Natural killer cell treated with Interleukin-12 subunit alpha and Interleukin-12 subunit beta and Interleukin-15 and Interleukin-18, amount 100 ng/mL, for 72 hours (primary cell): Measurements from ENCODE around the gene SERPINB3. TPM values are rescaled to one million over a fixed set of nuclear protein-coding genes. Genes with fewer than 3 reads are reported as not detected.

ENCODE experiments used
- ATAC-seq, 2 donors: fragments of 150-1000 bp; cut with Tn5 transposase in 1 of 2; sonication (Bioruptor Pico), chemical (Tn5 transposase) in 1 of 2; 2 replicates each; pipeline ENCODE4 v1.10.0; 2021
- DNase-seq: peaks from one replicate; pipeline ENCODE4 v3.0.0; 2022; ENCODE audit warnings: low spot score
- H3K27ac Mint-ChIP-seq, 2 donors: 1 replicate in 1 of 2; 2 replicates in 1 of 2; pipeline ENCODE4 v1.8.0; 2022; ENCODE audit warnings: mixed read lengths in 2 of 2, mild to moderate bottlenecking in 1 of 2, moderate library complexity in 1 of 2
- H3K27me3 Mint-ChIP-seq, 2 donors: 1 replicate in 1 of 2; 2 replicates in 1 of 2; pipeline ENCODE4 v1.8.0; 2022; ENCODE audit warnings: mixed read lengths in 2 of 2
- H3K36me3 Mint-ChIP-seq: one replicate; pipeline ENCODE4 v1.8.0; 2022; ENCODE audit warnings: mixed read lengths
- H3K4me1 Mint-ChIP-seq, 2 donors: 1 replicate in 1 of 2; 2 replicates in 1 of 2; pipeline ENCODE4 v1.8.0; 2022; ENCODE audit warnings: low read depth in 2 of 2, mixed read lengths in 2 of 2, mild to moderate bottlenecking in 1 of 2
- H3K4me3 Mint-ChIP-seq: one replicate; pipeline ENCODE4 v1.8.0; 2022; ENCODE audit warnings: mixed read lengths
- H3K9me3 Mint-ChIP-seq: 2 replicates; pipeline ENCODE4 v1.8.0; 2022; ENCODE audit warnings: mixed read lengths
- total RNA-seq, 2 donors: library from RNA; stranded (reverse); gene quantifications; one replicate each; pipeline ENCODE4 v1.2.3, GENCODE V29; 2022

Gene SERPINB3
- total RNA-seq, 2 donors from 2014 or later = not detected

DNA sequence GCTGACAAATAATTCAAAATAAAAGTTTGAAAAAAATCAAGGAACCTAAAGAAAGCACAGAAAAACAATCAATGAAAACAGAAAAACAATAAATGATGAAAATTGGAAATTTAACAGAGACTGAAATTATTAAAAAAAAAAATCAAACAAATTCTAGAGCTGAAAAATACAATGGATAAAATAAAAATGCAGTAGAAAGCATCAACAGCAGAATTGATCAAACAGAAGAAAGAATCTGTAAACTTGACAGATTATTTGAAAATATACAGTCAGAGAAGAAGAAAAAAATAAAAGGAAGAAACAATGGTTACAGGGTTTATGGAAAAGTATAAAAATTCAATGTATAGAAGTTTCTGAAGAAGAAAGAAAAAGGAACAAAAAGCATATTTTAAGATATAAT, 33.9 kb downstream of the SERPINB3 start:
- no peak for DNase-seq
- no peak overlapping the region for H3K4me3 Mint-ChIP-seq
- H3K4me1 Mint-ChIP-seq = no peaks in the 10 kb centered on the region
- ATAC-seq = no peak
- peaks cover 21% of the 10 kb centered on the region for H3K36me3 Mint-ChIP-seq
- no peaks in the 10 kb centered on the region for H3K27me3 Mint-ChIP-seq
- no peak overlapping the region for H3K27ac Mint-ChIP-seq
- peaks cover 28% of the 10 kb centered on the region for H3K9me3 Mint-ChIP-seq

DNA sequence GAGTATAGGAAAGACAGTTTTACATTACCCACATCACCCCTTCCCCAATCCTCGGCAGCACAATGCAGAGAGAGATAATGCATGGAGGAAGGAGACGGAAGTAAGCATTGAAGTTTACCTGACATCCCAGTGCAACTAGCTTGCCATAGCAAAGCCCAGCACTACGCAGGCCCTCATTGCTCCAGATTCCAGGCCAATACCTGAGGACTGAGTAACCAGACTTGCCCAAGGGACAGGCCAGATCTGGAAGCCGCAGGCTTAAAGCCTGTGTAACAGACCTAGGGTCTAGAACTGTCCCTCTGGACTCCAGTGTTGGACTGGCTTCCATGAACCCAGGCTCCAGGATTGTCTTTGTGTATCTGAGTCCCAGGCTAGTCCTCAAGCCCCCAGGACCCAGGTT, 35.3 kb downstream of the SERPINB3 start:
- DNase-seq (no peak), ATAC-seq (no peak)
- Mint-ChIP-seq H3K4me3 (no peak overlapping the region), H3K9me3 (peaks cover 25% of the 10 kb centered on the region), H3K27me3 (no peaks in the 10 kb centered on the region), H3K27ac (no peak overlapping the region), H3K4me1 (no peaks in the 10 kb centered on the region), H3K36me3 (peaks cover 21% of the 10 kb centered on the region)

DNA sequence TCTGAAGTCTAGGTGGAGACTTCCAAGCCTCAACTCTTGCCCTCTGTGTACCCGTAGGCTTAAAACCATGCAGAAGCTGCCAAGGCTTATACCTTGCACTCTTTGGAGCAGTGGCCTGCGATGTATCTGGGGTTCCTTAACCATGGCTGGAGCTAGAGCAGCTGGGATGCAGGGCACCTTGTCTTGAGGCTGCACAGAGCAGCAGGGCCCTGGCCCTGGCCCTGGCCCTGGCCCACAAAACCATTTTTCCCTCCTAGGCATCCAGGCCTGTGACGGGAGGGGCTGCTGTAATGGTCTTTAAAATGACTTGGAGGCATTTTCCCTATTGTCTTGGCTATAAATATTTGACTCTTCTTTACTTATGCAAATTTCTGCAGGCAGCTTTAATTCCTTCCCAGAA, 36.8 kb downstream of the SERPINB3 start:
- DNase-seq = no peak
- Mint-ChIP-seq H3K27ac (no peak overlapping the region), H3K4me1 (no peaks in the 10 kb centered on the region), H3K9me3 (peaks cover 22% of the 10 kb centered on the region), H3K36me3 (peaks cover 21% of the 10 kb centered on the region), H3K27me3 (no peaks in the 10 kb centered on the region), H3K4me3 (no peak overlapping the region)
- no peak for ATAC-seq

DNA sequence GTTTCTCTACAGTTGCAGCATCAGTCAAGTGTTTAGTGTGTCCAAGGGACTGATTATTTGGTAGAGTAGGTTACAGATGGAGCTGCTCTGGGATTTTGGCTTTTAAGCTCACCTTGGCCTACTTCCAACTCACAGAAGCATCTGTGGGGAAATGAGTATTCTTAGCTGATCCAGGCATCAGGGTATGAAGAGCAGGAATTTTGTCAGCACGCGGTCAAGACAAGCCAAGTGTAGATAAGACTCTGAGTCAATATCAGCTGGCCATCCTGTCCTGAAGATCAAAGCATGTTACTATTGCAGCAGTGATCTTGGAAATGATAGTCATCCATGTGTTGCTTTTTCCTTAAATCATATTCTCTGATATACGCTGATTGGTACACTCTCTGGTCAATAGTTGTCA, 42.0 kb downstream of the SERPINB3 start:
- peaks cover 0 to 4% of the 10 kb centered on the region in 2 donors for H3K27me3 Mint-ChIP-seq
- no peak overlapping the region for H3K4me3 Mint-ChIP-seq
- H3K4me1 Mint-ChIP-seq = no peaks in the 10 kb centered on the region
- ATAC-seq (no peak), DNase-seq (no peak)
- H3K36me3 Mint-ChIP-seq = no peaks in the 10 kb centered on the region
- no peak overlapping the region for H3K27ac Mint-ChIP-seq
- H3K9me3 Mint-ChIP-seq = peaks cover 5% of the 10 kb centered on the region

DNA sequence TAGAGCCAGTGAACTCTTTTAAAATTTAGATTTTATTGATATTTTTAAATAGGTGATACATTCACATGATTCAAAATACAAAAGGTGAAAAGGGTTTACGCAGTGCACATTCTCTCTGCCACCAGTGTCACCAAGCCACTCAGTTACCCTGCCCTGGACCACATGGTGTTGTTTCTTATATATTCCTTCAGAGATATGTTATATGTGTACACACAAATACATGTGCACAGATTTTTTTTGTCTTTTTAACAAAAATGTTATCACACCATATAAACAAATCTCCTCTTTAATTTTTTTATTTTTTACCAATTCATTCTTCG, 43.8 kb downstream of the SERPINB3 start:
- no peak for ATAC-seq
- H3K9me3 Mint-ChIP-seq = peaks cover 2% of the 10 kb centered on the region
- no peak overlapping the region for H3K27ac Mint-ChIP-seq
- no peaks in the 10 kb centered on the region for H3K4me1 Mint-ChIP-seq
- H3K36me3 Mint-ChIP-seq = no peaks in the 10 kb centered on the region
- peaks cover 7 to 10% of the 10 kb centered on the region in 2 donors for H3K27me3 Mint-ChIP-seq
- no peak overlapping the region for H3K4me3 Mint-ChIP-seq
- DNase-seq = no peak

DNA sequence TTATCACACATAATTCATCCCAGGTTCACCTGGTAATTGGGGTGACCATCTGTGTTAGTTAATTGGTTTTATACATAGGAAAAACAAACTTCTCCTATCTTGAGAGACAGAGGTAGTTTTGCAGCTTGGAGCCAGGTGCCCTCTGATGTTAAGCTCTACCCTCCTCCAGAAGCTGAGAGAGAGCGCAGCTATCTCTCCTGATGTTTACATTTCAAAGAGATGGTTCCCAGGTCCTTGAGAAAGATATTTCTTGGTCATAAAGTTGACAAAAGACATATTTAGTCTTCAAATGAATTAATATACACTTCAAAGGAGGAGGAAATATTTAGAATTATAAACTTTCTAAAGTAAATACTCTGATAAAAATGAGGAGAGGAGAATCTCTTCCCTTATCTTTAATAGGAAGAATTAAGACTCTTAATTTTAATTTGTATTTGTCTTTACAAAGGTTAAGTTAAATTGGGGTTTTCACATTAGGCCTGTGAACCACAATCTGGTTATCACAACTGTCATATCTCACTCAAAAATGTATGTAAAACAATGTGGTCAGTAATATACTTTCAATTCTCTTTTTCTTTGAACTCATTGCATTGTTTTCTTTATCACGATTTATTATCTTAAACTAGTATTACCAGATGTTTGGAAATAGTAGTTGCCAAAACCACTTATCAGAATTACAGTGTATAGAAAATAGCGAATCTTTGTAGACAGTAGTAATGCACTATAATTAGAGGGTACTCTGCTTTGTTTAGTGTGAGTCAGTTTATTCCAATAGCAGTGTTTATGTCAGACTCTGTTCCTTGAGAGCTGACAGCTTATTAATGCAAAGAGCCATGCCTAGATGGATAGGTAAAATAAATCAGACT, 44.4 kb downstream of the SERPINB3 start:
- no peaks in the 10 kb centered on the region for H3K4me1 Mint-ChIP-seq

DNA sequence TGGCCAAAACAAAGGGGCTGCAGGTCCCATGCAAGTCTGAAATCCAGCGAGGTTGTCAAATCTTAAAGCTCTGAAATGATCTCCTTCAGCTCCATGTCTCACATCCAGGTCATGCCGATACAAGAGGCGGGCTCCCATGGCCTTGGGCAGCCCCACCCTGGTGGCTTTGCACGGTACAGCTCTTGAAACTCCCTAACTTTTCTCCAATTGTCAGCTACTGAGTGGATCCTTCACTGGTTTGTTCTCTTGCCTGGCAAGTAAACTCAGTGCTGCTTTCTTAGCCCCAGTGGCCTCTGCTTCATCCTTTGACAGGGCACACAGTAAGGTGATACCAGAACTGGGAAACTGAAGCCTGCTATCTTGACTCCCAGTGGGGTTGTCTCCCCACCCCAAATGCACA, 48.3 kb downstream of the SERPINB3 start:
- Mint-ChIP-seq H3K4me3 (no peak overlapping the region), H3K36me3 (no peaks in the 10 kb centered on the region), H3K27me3 (peaks cover 11 to 25% of the 10 kb centered on the region in 2 donors), H3K9me3 (no peaks in the 10 kb centered on the region), H3K27ac (no peak overlapping the region), H3K4me1 (no peaks in the 10 kb centered on the region)
- ATAC-seq (no peak), DNase-seq (no peak)

More for the DNA sequence above, 44.4 kb downstream of the SERPINB3 start:
- Mint-ChIP-seq H3K9me3 (no peaks in the 10 kb centered on the region), H3K4me3 (no peak overlapping the region), H3K27ac (no peak overlapping the region), H3K27me3 (peaks cover 7 to 12% of the 10 kb centered on the region in 2 donors), H3K36me3 (no peaks in the 10 kb centered on the region)
- ATAC-seq = no peak
- DNase-seq = no peak

DNA sequence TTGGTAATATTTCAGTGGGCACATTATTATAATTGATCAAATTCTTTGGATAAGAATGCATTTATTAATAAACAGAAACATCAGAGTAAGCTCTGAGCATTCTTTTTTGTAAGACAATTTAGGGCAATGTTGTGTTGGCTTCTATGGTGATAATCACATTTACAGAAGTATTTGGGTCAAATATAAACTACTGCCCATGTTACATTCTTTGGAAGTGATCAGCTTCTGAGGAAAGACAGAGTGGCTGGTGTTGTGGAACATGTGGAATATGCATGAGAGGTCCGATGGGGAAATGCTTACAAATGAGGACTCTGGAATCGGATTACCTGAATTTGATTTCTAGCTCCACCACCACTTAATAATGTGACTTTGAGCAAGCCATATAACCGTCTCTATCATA, 55.2 kb downstream of the SERPINB3 start:
- DNase-seq = no peak
- peaks cover 0 to 4% of the 10 kb centered on the region in 2 donors for H3K4me1 Mint-ChIP-seq
- no peak for ATAC-seq
- H3K27me3 Mint-ChIP-seq = peaks cover 15 to 37% of the 10 kb centered on the region in 2 donors
- H3K9me3 Mint-ChIP-seq = no peaks in the 10 kb centered on the region
- no peak overlapping the region for H3K27ac Mint-ChIP-seq
- no peak overlapping the region for H3K4me3 Mint-ChIP-seq
- H3K36me3 Mint-ChIP-seq = no peaks in the 10 kb centered on the region

Other genes with a start within 250 kb of the SERPINB3 start
- 10 to 100 TPM; 66.7 to 86.5 TPM for gene VPS4B, start 239.4 kb downstream of the SERPINB3 start, total RNA-seq
- not detected for gene SERPINB5, start 184.9 kb downstream of the SERPINB3 start, total RNA-seq
- gene SERPINB12, start 119.5 kb downstream of the SERPINB3 start, total RNA-seq = not detected
- not detected for gene SERPINB13, start 74.5 kb downstream of the SERPINB3 start, total RNA-seq
- gene SERPINB4, start 17.6 kb downstream of the SERPINB3 start, total RNA-seq = not detected
- not detected for gene SERPINB11, start 41.1 kb upstream of the SERPINB3 start, total RNA-seq
- gene SERPINB7, start 113.5 kb upstream of the SERPINB3 start, total RNA-seq = not detected
- not detected for gene SERPINB2, start 225.8 kb upstream of the SERPINB3 start, total RNA-seq
- gene SERPINB10, start 246.1 kb upstream of the SERPINB3 start, total RNA-seq = 1 to 10 TPM in 1 of 2 donors, not detected in 1; 5.1 TPM